Nephron progenitor cell (in vitro differentiated cells): ENCODE results near the gene RPLP2.

ENCODE experiments used
- DNase-seq: peaks from one replicate; pipeline ENCODE4 v3.0.0; 2021
- H3K27ac Mint-ChIP-seq: 2 replicates; pipeline ENCODE4 v1.8.0; 2021; ENCODE audit warnings: mild to moderate bottlenecking, moderate library complexity, mixed read lengths
- H3K27me3 Mint-ChIP-seq: 2 replicates; pipeline ENCODE4 v1.8.0; 2021; ENCODE audit warnings: mild to moderate bottlenecking, low read depth, mixed read lengths; ENCODE audit not compliant: poor library complexity
- H3K36me3 Mint-ChIP-seq: 2 replicates; pipeline ENCODE4 v1.8.0; 2021; ENCODE audit warnings: low read depth, mixed read lengths
- H3K4me1 Mint-ChIP-seq: 2 replicates; pipeline ENCODE4 v1.8.0; 2021; ENCODE audit warnings: mixed read lengths
- H3K4me3 Mint-ChIP-seq: 2 replicates; pipeline ENCODE4 v1.8.0; 2021; ENCODE audit warnings: mild to moderate bottlenecking, moderate library complexity, mixed read lengths
- H3K9me3 Mint-ChIP-seq: 2 replicates; pipeline ENCODE4 v1.8.0; 2021; ENCODE audit warnings: mild to moderate bottlenecking, moderate library complexity, mixed read lengths
- CTCF ChIP-seq: fragments of 200-600 bp; sonication (generic); IDR thresholded peaks from 2 replicates; pipeline ENCODE4 v1.5.0; 2021; ENCODE audit warnings: antibody characterized with exemption

Gene RPLP2

DNA sequence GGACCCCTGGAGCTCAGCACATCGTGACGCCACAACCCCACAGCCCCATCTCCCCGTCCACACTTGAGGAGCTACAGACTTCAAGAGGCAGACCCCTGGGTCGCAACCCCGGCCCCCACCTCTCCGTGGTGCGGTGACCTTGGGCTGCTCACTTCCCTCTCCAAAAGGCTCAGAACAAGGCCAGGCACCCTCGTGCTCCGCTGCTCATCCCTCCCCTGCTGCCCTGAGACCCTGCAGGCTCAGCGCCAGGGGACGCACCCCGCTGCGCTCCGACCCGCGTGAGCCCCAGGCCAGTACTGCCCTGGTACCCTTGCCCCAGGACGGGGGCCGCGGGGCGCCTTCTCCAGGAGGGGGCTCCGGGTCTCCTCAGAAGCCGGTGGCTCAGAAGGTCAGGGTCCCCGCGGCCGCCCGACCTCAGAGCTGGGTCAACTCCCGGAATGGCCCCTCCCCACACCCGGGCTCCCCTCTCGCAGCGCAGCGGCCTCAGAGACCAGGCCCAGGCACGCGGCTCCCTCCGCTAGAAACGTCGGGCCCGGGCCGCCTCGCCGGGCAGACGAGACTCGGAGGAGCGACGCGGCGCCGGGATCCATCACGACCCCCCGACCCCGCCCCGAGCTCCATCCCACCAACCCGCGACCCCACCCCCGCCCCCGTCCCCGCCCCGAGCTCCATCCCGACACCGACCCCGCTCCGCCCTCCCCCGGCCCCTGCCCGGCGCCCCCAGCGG, 33.0 kb upstream of the RPLP2 start:
- peaks cover 43% of the 10 kb centered on the region for H3K4me1 Mint-ChIP-seq
- H3K4me3 Mint-ChIP-seq: peak overlapping the region; percentile 86
- no peak for TF ChIP-seq CTCF
- peak overlapping the region; percentile 61 for H3K27ac Mint-ChIP-seq
- no peaks in the 10 kb centered on the region for H3K9me3 Mint-ChIP-seq
- H3K27me3 Mint-ChIP-seq: no peaks in the 10 kb centered on the region
- peak; percentile 75 for DNase-seq
- H3K36me3 Mint-ChIP-seq: peaks cover 5% of the 10 kb centered on the region

DNA sequence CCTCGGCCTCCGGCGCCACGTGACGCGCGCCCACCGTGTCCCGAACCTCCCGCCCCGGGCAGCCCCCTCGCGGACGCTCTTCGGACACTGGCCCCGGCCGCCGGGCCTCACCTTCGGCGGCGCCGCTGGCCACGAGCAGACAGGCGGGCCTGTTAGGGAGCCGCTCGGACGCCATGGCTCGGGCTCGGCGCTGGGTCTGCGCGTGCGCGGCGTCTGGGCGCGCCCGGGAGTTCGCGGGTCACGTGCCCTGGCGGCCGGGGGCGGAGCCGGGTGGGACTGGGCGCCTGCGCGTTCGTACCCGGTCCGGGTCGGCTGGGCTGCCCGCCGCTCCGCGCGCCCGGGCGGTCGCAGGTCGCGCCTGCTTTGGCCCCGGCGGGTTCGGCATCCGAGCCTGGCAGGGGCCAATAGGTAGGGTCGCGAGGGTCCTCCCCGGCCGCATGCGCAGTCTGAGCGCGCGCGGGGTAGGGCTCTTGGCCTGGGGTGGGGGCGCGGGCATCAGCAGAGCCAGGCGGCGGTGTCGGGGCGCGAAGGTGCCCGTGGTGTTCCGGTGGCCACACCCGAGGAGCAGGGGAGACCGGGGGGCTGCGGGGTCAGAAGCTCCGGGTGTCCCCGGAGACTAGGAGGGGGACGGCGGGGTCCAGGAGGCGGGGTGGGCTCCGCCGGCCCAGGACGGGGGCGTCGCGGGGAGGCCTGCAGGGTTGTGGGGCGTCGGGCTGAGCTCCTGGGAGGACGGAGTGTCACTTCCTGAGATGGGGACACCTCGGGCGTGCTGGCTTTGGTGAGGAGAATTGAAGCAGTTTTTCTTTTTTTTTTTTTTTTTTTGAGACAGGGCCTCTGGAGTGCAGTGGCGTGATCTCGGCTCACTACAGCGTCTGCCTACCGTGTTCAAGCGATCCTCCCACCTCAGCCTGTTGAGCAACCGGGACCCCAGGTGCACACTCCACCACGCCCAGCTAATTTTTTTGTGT, 32.2 kb upstream of the RPLP2 start, which contains the start of gene GATD1:
TSS of gene GATD1 (minus strand) at position 200 of the 968 bp plus-strand sequence. CDS start at position 175, 25 bp downstream.
- Mint-ChIP-seq H3K27ac (peak within 1 kb of the TSS; percentile 61), H3K4me3 (peak within 1 kb of the TSS; percentile 86), H3K9me3 (no peaks in the 10 kb centered on the region), H3K36me3 (peaks cover 5% of the 10 kb centered on the region), H3K4me1 (peaks cover 44% of the 10 kb centered on the region), H3K27me3 (no peaks in the 10 kb centered on the region)
- TF ChIP-seq CTCF: no peak
- peak; percentile 98 for DNase-seq

- peaks cover 12% of the 10 kb centered on the region for H3K27me3 Mint-ChIP-seq
- H3K4me3 Mint-ChIP-seq: peak overlapping the region; percentile 34
- H3K27ac Mint-ChIP-seq: no peak overlapping the region
- TF ChIP-seq CTCF: no peak
- H3K9me3 Mint-ChIP-seq: no peaks in the 10 kb centered on the region
- peaks cover 48% of the 10 kb centered on the region for H3K4me1 Mint-ChIP-seq
- H3K36me3 Mint-ChIP-seq: peaks cover 10% of the 10 kb centered on the region
- DNase-seq: peak; percentile 4
Measured at GRCh38 chr11:778976-779954, 30.5 kb upstream of the RPLP2 start.

- H3K4me1 Mint-ChIP-seq: peaks cover 46% of the 10 kb centered on the region
- no peak for TF ChIP-seq CTCF
- peaks cover 10% of the 10 kb centered on the region for H3K36me3 Mint-ChIP-seq
- H3K9me3 Mint-ChIP-seq: no peaks in the 10 kb centered on the region
- no peak overlapping the region for H3K4me3 Mint-ChIP-seq
- H3K27ac Mint-ChIP-seq: no peak overlapping the region
- peaks cover 12% of the 10 kb centered on the region for H3K27me3 Mint-ChIP-seq
- DNase-seq: peak; percentile 3
Measured at GRCh38 chr11:779955-780532, 29.7 kb upstream of the RPLP2 start.
